Diencephalon (tissue), 1 donor: ENCODE results near the gene TRIM77. TPM values are rescaled to one million over a fixed set of nuclear protein-coding genes. Genes with fewer than 3 reads are reported as not detected.

Experiments
- small RNA-seq: library from RNA; depleted of rRNA; stranded (forward); fragments of <200 nt; gene quantifications from one replicate; pipeline ENCODE3, GENCODE V24; 2014
- total RNA-seq: library from RNA; depleted of rRNA; stranded (reverse); fragments of >200 nt; gene quantifications from one replicate; pipeline ENCODE4 v1.2.3, GENCODE V29; 2014

The TRIM77 gene, protein sequence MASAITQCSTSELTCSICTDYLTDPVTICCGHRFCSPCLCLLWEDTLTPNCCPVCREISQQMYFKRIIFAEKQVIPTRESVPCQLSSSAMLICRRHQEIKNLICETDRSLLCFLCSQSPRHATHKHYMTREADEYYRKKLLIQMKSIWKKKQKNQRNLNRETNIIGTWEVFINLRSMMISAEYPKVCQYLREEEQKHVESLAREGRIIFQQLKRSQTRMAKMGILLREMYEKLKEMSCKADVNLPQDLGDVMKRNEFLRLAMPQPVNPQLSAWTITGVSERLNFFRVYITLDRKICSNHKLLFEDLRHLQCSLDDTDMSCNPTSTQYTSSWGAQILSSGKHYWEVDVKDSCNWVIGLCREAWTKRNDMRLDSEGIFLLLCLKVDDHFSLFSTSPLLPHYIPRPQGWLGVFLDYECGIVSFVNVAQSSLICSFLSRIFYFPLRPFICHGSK
- total RNA-seq, result not detected

DNA sequence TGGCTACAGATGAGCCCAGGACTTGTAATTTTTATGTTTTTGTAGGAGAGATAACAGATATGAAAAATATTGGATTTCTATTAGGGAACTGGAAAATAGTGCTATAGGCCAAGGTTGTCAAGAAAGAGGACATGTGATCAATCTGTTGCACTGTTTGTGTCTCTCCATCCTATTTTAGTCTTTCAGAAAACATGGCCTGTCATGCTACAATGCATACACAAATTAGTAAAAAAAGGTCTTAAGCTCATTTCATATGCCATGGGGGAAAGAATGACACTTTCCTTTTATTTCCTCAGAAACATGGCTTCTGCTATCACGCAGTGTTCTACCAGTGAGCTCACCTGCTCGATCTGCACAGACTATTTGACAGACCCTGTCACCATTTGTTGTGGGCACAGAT lies at the start of gene TRIM77:
Gene TRIM77, plus strand, starts transcription at position 301 of the 400 bp plus-strand sequence. Its CDS starts 0 bp downstream, at position 301.

Small RNAs within 50 kb of the gene (small RNA-seq; reads per million reads assigned to genes)
- not detected for gene AP003122.3

Other genes starting within 250 kb of the TRIM77 start
- gene NOX4, start 218.9 kb upstream of the TRIM77 start, total RNA-seq, result 9.7 TPM
- gene TRIM49, start 98.3 kb downstream of the TRIM77 start, total RNA-seq, result 0.23 TPM
- gene TRIM64B, start 168.2 kb downstream of the TRIM77 start, total RNA-seq, result not detected
- not detected for gene TRIM49D1, start 211.9 kb downstream of the TRIM77 start, total RNA-seq
- gene TRIM49D2, start 213.8 kb downstream of the TRIM77 start, total RNA-seq, result not detected